ENCODE data around the gene BCL7A.

BCL7A gene

DNA sequence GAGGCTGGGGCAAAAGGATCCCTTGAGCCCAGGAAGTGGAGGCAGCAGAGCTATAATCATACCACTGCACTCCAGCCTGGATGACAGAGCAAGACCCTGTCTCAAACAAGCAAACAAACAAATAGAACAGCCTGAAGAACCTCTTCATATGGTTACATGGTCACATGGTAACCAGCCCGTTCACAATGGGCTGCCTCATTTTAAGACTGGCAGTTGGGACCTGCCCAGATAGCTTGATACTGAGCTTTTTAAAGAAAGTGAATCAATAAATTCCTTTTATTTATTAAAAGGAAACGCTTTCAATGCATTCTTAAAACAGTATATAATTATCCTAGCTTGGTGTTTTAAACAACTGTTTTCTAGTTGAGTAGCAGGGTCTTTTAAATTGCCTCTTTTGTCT is 67.4 kb downstream of the BCL7A start:
- CTCF ChIA-PET = interaction anchor here (0.8 to 2.3 kb wide), 6 partner anchors 10 to 295 kb away, joined by 3 to 9 read pairs (median 6); partner anchors contain the start of genes CFAP251, MLXIP and RHOF
- POLR2A ChIA-PET = interaction anchor here (0.6 to 0.7 kb wide), 2 partner anchors 9 to 44 kb away, joined by 4 to 6 read pairs; no protein-coding TSS in a partner anchor
- no peak for DNase-seq (ENCODE audit: extremely low spot score)
- TF ChIP-seq, protein P1, sequence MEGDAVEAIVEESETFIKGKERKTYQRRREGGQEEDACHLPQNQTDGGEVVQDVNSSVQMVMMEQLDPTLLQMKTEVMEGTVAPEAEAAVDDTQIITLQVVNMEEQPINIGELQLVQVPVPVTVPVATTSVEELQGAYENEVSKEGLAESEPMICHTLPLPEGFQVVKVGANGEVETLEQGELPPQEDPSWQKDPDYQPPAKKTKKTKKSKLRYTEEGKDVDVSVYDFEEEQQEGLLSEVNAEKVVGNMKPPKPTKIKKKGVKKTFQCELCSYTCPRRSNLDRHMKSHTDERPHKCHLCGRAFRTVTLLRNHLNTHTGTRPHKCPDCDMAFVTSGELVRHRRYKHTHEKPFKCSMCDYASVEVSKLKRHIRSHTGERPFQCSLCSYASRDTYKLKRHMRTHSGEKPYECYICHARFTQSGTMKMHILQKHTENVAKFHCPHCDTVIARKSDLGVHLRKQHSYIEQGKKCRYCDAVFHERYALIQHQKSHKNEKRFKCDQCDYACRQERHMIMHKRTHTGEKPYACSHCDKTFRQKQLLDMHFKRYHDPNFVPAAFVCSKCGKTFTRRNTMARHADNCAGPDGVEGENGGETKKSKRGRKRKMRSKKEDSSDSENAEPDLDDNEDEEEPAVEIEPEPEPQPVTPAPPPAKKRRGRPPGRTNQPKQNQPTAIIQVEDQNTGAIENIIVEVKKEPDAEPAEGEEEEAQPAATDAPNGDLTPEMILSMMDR (IDR thresholded peaks at IDR 0.05; ENCODE audit: control extremely low read depth, extremely low read depth, low read depth, missing control alignments) = no peak

DNA sequence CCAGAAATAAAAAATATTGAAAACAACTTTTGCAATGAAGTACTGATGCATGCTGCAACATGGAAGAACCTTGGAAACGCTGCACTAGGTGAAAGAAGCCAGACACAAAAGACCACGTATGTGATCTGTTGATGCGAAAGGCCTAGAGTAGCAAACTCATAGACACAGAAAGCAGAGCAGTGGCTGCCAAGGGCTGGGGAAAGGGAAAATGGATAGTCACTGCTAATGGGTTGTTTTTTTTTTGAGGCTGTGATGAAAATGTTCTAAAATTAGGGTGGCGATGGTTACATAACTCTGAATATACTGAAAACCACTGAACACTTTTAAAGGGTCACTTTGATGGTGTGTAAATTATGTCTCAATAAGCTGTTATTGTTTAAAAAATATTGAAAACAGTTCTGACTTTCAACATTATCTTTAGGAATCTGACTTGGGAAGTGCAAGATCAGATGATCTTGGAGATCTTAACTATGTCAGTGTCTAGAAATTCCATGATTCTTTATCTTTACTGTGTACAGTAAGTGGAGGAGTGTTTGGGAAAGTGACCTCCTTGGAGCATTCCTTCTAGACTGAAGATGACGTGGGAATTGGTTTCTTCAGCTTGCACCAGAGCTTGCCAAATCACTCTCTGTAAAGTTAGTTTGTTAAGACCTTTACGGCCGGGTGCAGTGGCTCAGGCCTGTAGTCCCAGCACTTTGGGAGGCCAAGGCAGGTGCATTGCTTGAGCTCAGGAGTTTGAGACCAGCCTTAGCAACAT is 69.3 kb downstream of the BCL7A start:
- ChIA-PET CTCF (interaction anchor here (0.7 to 1.0 kb wide), 2 partner anchors 10 to 11 kb away, joined by 3 read pairs; no protein-coding TSS in a partner anchor), POLR2A (no interaction called here)
- TF ChIP-seq, protein P1 (IDR thresholded peaks at IDR 0.05; ENCODE audit: control extremely low read depth, extremely low read depth, low read depth, missing control alignments) = no peak
- DNase-seq (ENCODE audit: extremely low spot score) = no peak

DNA sequence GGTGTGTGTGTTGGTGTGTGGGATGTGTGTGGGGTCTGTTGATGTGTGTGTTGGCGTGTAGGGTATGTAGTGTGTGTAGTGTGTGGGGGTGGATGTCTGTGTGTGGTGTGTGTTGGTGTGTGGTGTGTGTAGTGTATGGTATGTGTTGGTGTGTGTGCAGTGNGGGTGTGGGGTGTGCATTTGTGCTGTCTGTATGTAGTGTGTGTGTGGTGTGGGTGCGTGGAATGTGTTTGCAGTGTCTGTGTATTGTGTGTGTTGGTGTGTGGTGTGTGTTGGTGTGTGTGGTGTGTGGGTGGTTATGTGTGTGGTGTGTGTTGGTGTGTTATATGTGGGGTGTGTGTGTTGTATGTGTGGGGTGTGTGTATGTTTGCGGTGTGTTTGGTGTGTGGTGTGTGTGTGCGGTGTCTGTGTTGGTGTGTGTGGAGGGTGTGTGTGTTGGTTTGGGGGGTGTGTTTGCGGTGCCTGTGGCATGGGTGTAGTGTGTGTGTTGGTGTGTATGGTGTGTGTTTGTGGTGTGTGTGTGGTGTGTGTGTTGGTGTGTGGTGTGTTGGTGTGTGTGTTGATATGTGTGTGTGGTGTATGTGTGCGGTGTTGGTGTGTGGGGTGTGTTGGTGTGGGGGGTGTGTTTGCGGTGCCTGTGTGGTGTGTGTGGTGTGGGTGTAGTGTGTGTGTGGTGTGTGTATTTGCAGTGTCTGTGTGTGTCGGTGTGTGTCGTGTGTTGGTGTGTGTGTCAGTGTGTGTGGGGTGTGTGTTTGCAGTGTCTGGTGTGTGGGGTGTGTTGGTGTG is 71.6 kb downstream of the BCL7A start:
- CTCF ChIA-PET = interaction anchor here (1.0 to 1.3 kb wide), 2 partner anchors 12 to 29 kb away, joined by 3 to 5 read pairs; no protein-coding TSS in a partner anchor

DNA sequence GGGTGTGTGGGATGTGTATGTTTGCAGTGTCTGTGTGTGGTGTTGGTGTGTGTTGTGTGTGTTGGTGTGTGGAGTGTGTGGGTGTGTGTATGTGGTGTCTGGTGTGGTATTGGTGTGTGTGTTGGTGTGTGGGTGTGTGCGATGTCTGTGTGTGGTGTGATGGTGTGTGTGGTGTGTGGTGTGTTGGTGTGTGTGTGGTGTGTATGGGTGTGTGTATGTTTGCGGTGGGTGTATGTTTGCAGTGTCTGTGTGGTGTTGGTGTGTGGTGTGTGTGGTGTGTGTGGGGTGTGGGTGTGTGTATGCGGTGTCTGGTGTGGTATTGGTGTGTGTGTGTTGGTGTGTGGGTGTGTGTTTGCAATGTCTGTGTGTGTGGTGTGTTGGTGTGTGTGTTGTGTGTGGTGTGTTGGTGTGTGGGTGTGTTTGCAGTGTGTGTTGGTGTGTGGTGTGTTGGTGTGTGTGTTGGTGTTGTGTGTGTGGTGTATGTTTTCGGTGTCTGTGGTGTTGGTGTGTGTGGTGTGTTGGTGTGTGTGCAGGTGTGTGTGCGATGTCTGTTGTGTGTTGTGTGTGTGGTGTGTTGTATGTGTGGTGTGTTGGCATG is 72.6 kb downstream of the BCL7A start:
- TF ChIP-seq, protein P1 (IDR thresholded peaks at IDR 0.05; ENCODE audit: control extremely low read depth, extremely low read depth, low read depth, missing control alignments) = no peak
- POLR2A ChIA-PET = no interaction called here
- DNase-seq (ENCODE audit: extremely low spot score) = no peak
- CTCF ChIA-PET = no interaction called here

More for the DNA sequence above, 71.6 kb downstream of the BCL7A start:
- no peak for DNase-seq (ENCODE audit: extremely low spot score)
- TF ChIP-seq, protein P1 (IDR thresholded peaks at IDR 0.05; ENCODE audit: control extremely low read depth, extremely low read depth, low read depth, missing control alignments) = no peak
- POLR2A ChIA-PET = no interaction called here

DNA sequence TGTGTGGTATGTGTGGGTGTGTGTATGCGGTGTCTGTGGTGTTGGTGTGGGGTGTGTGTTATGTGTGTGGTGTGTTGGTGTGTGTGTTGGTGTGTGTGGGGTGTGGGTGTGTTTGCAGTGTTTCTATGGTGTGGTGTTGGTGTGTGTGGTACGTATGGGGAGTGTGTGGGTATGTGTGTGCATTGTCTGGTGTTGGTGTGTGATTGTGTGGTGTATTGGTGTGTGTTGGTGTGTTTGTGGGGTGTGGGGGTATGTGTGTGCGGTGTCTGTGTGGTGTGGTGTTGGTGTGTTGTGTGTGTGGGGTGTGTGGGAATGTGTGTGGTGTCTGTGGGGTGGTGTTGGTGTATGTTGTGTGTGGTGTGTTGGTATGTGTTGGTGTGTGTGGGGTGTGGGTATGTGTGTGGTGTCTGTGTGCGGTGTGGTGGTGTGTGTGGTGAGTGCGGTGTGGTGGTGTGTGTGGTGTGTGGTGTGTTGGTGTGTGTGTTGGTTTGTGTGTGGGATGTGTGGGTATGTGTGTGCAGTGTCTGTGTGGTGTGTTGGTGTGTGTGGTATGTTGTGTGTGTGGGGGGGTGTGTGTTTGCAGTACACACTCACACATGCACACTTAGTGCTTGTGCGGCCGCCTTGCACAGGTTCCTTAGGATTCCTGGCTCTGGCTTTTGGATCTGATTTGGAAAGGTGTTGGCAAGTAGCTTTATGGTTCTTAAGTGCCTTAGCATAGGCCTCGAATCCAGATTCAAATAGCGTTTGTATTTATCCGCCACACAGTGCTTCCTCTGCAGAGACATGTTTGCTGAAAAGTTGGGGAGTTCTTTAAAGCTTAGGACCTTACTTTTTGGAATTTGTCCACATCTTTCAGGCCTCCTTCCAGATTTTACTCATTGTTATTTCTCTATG is 73.3 kb downstream of the BCL7A start:
- DNase-seq (ENCODE audit: extremely low spot score) = no peak
- TF ChIP-seq, protein P1 (IDR thresholded peaks at IDR 0.05; ENCODE audit: control extremely low read depth, extremely low read depth, low read depth, missing control alignments) = no peak
- ChIA-PET CTCF (interaction anchor here (1.0 to 4.3 kb wide), 2 partner anchors 15 to 40 kb away, joined by 3 to 20 read pairs; no protein-coding TSS in a partner anchor), POLR2A (no interaction called here)
